WERI-Rb-1 (cell line): ENCODE results near the gene IDI1.

ENCODE experiments used
- DNase-seq: peaks from one replicate; pipeline ENCODE4 v3.0.0-alpha.2; 2020
- H3K27ac ChIP-seq: fragments of 250-450 bp; sonication (Bioruptor Pico); 2 replicates; pipeline ENCODE4 v1.5.1; 2020; ENCODE audit warnings: mild to moderate bottlenecking, moderate library complexity
- H3K27me3 ChIP-seq: fragments of 250-450 bp; sonication (Bioruptor Pico); 2 replicates; pipeline ENCODE4 v1.5.1; 2021; ENCODE audit warnings: mild to moderate bottlenecking, low read depth, moderate library complexity; ENCODE audit not compliant: insufficient read depth, severe bottlenecking
- H3K36me3 ChIP-seq: fragments of 250-450 bp; sonication (Bioruptor Pico); 2 replicates; pipeline ENCODE4 v1.5.1; 2020; ENCODE audit warnings: mild to moderate bottlenecking, moderate library complexity
- H3K4me3 ChIP-seq: 2 replicates; pipeline ENCODE4 v1.5.1; 2011; ENCODE audit warnings: low read depth, mild to moderate bottlenecking, control low read depth, low read length
- H3K9me3 ChIP-seq: fragments of 250-450 bp; sonication (Bioruptor Pico); 2 replicates; pipeline ENCODE4 v1.5.1; 2021; ENCODE audit warnings: mild to moderate bottlenecking, moderate library complexity; ENCODE audit not compliant: severe bottlenecking
- TF ChIP-seq, protein P1 (sequence below): IDR thresholded peaks from 2 replicates; pipeline ENCODE4 v1.5.1; 2011; ENCODE audit warnings: low read depth, mild to moderate bottlenecking, control low read depth, inconsistent platforms, low read length

Gene IDI1

DNA sequence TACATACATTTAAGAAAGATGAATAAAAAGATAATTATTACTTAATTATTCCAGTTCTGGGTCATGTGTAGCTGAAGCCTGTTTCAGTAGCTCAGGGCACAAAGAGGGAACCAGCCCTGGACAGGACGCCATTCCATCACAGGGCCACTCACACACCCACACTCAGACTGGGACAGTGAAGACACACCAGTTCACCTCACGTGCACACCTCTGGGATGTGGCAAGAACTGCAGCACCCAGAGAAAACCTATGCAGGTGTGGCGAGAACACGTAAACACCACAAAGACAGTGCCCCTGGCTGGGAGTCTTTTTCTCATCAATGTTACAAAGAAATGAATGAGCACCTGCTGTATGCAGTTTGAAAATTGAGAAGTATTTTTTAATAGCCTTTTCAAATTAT lies 1.6 kb upstream of the IDI1 start:
- no peaks in the 10 kb centered on the region for H3K27me3 ChIP-seq
- H3K27ac ChIP-seq: no peak overlapping the region
- TF ChIP-seq, protein P1, sequence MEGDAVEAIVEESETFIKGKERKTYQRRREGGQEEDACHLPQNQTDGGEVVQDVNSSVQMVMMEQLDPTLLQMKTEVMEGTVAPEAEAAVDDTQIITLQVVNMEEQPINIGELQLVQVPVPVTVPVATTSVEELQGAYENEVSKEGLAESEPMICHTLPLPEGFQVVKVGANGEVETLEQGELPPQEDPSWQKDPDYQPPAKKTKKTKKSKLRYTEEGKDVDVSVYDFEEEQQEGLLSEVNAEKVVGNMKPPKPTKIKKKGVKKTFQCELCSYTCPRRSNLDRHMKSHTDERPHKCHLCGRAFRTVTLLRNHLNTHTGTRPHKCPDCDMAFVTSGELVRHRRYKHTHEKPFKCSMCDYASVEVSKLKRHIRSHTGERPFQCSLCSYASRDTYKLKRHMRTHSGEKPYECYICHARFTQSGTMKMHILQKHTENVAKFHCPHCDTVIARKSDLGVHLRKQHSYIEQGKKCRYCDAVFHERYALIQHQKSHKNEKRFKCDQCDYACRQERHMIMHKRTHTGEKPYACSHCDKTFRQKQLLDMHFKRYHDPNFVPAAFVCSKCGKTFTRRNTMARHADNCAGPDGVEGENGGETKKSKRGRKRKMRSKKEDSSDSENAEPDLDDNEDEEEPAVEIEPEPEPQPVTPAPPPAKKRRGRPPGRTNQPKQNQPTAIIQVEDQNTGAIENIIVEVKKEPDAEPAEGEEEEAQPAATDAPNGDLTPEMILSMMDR: no peak
- H3K9me3 ChIP-seq: no peaks in the 10 kb centered on the region
- peak overlapping the region; percentile 63 for H3K4me3 ChIP-seq
- no peak for DNase-seq
- peaks cover 15% of the 10 kb centered on the region for H3K36me3 ChIP-seq

- Histone ChIP-seq H3K36me3 (peaks cover 17% of the 10 kb centered on the region), H3K27me3 (no peaks in the 10 kb centered on the region), H3K4me3 (peak overlapping the region; percentile 63), H3K27ac (peak overlapping the region; percentile 91), H3K9me3 (no peaks in the 10 kb centered on the region)
- TF ChIP-seq, protein P1: no peak
- no peak for DNase-seq
Measured at GRCh38 chr10:1050145-1050544, 1.2 kb upstream of the IDI1 start.

DNA sequence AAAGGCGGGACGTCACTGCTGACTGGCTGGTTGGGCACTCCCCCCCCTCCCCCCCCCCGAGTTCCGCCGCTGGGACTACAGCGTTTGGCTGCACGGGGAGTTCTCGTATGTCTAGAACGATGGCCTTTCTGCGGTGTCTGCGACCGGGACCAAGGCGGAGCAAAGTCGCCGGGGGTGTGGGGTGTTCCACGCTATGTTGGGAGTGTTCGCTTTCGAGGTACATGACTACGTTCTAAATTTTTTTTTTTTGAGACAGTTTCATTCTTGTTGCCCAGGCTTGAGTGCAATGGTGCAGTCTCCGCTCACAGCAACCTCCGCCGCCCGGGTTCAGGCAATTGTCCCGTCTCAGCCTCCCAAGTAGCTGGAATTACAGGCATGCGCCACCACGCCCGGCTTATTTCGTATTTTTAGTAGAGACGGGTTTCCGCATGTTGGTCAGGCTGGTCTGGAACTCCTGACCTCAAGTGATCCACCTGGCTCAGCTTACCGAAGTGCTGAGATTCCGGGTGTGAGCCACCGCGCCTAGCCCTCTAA lies 573 bp upstream of the IDI1 start:
- H3K4me3 ChIP-seq: peak overlapping the region; percentile 63
- peak; percentile 30 for DNase-seq
- H3K27ac ChIP-seq: peak overlapping the region; percentile 91
- no peaks in the 10 kb centered on the region for H3K27me3 ChIP-seq
- no peaks in the 10 kb centered on the region for H3K9me3 ChIP-seq
- H3K36me3 ChIP-seq: peaks cover 14% of the 10 kb centered on the region
- TF ChIP-seq, protein P1: no peak

GRCh38 chr10:1048349-1048731 lies 579 bp downstream of the IDI1 start:
- no peaks in the 10 kb centered on the region for H3K27me3 ChIP-seq
- peaks cover 20% of the 10 kb centered on the region for H3K36me3 ChIP-seq
- TF ChIP-seq, protein P1: no peak
- peak overlapping the region; percentile 63 for H3K4me3 ChIP-seq
- peak overlapping the region; percentile 91 for H3K27ac ChIP-seq
- H3K9me3 ChIP-seq: no peaks in the 10 kb centered on the region
- no peak for DNase-seq

- Histone ChIP-seq H3K36me3 (peaks cover 20% of the 10 kb centered on the region), H3K4me3 (peak overlapping the region; percentile 63), H3K9me3 (no peaks in the 10 kb centered on the region), H3K27ac (peak overlapping the region; percentile 91), H3K27me3 (no peaks in the 10 kb centered on the region)
- TF ChIP-seq, protein P1: no peak
- DNase-seq: peak; percentile 39
Measured at GRCh38 chr10:1047937-1048336, 982 bp downstream of the IDI1 start.

DNA sequence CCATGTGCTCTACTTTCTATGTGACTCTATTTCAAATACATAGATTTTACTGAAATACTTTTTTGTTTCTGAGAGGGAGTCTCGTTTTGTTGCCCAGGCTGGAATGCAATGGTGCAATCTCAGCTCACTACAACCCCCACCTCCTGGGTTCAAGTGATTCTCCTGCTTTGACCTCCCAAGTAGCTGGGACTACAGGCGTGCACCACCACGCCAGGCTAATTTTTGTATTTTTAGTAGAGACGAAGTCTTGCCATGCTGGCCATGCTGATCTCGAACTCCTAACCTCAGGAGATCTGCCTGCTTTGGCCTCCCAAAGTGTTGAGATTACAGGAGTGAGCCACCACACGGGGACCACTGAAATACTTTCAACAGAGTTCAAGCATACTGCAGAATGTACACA lies 3.5 kb downstream of the IDI1 start:
- Histone ChIP-seq H3K9me3 (no peaks in the 10 kb centered on the region), H3K4me3 (no peak overlapping the region), H3K27ac (no peak overlapping the region), H3K36me3 (peaks cover 26% of the 10 kb centered on the region), H3K27me3 (no peaks in the 10 kb centered on the region)
- DNase-seq: no peak
- TF ChIP-seq, protein P1: no peak
